ENCODE data around the gene SYT7. TPM values are rescaled to one million over a fixed set of nuclear protein-coding genes. Genes with fewer than 3 reads are reported as not detected.

The SYT7 gene
- total and polyA plus RNA-seq, 2 of the 4 experiments (the other 2 are of a cell fraction), result under 0.01 to 0.19 TPM

DNA sequence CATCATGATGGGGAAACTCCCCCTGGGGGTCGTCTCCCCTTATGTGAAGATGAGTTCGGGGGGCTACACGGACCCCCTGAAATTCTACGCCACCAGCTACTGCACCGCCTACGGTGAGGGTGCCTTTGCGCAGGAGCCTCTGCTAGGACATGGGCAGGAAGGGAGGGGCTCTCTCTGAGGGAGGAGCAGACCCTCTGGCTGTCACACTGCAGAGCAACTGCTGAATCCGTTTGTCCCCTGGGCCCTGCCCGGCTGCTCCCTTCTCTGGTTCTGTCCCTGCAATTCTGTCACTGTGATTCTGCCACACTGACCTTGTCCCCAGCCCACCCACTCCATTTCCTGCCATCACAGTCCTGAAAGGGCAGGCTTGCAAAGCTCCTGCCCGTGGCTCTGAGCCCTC, 99.1 kb downstream of the SYT7 start:
- no peak overlapping the region for H3K27ac ChIP-seq (ENCODE audit: insufficient read depth, low read length)
- H2BK120ac ChIP-seq (ENCODE audit: low read depth, low read length), result no peak overlapping the region
- no peaks in the 10 kb centered on the region for H3K36me3 ChIP-seq (ENCODE audit: control insufficient read depth, insufficient read depth, low read length)
- no peak overlapping the region for H3K4me3 ChIP-seq (ENCODE audit: insufficient read depth, low read depth, low read length)
- DNase-seq, result no peak
- no peaks in the 10 kb centered on the region for H3K4me1 ChIP-seq (ENCODE audit: control insufficient read depth, insufficient read depth, low read length)
- H3K9me1 ChIP-seq (ENCODE audit: insufficient read depth, low read length), result no peaks in the 10 kb centered on the region
- intact Hi-C loops (cut with micrococcal nuclease), result loop anchor here (1.0 kb wide), 1 partner anchor 35 kb away; no protein-coding TSS in a partner anchor
- no peak overlapping the region for H3K9ac ChIP-seq (ENCODE audit: low read depth, low read length)
- no peak overlapping the region for H3K18ac ChIP-seq (ENCODE audit: low read depth, low read length)
- in situ Hi-C loops (cut with MboI; ENCODE audit: low sequenced_read_pairs), result no loop called here
- H3K23ac ChIP-seq (ENCODE audit: low read depth, low read length), result no peak overlapping the region
- WGBS, 2 experiments (ENCODE audit: extremely low coverage in 2 of 2, insufficient read length in 1 of 2), result 40% methylated on average over 2 of the region's 10 CpGs; no CpG with 5 or more reads in 1 of the 2 experiments
- H3K56ac ChIP-seq (ENCODE audit: extremely low read depth, insufficient read depth, low read length), result no peak overlapping the region
- H2BK15ac ChIP-seq (ENCODE audit: low read depth, low read length), result no peak overlapping the region
- peaks cover 23% of the 10 kb centered on the region; the same call in 1 of the 2 replicates for H3K27me3 ChIP-seq (ENCODE audit: control insufficient read depth, insufficient read depth, low read length)
- no peaks in the 10 kb centered on the region for H3K79me1 ChIP-seq (ENCODE audit: low read depth in 1 of 2, low read length in 2 of 2)
- H3K4me2 ChIP-seq (ENCODE audit: low read depth, low read length), result no peak overlapping the region
- ATAC-seq (ENCODE audit: low read depth), result no peak
- H3K4ac ChIP-seq (ENCODE audit: low read depth, low read length), result no peak overlapping the region
- H2AFZ ChIP-seq (replicated peaks; ENCODE audit: low read length, poor library complexity), result no peak overlapping the region
- no TSS peak for BruUV-seq (replicated peaks)
- dilution Hi-C loops (cut with HindIII; ENCODE audit: low sequenced_read_pairs, unreplicated experiment), result no loop called here
- ChIA-PET CTCF (interaction anchor here (1.1 to 1.6 kb wide), 2 partner anchors 35 to 73 kb away, joined by 3 to 8 read pairs; no protein-coding TSS in a partner anchor), POLR2A (ENCODE audit: unreplicated experiment) (no interaction called here)
- H4K91ac ChIP-seq (ENCODE audit: insufficient read depth, low read depth, low read length), result no peak overlapping the region
- H2AK9ac ChIP-seq (replicated peaks; ENCODE audit: low read depth, low read length, poor library complexity), result no peak overlapping the region
- no peak overlapping the region for H2BK5ac ChIP-seq (ENCODE audit: low read depth, low read length, poor library complexity, severe bottlenecking)
- no peak overlapping the region for H4K8ac ChIP-seq (ENCODE audit: low read depth in 2 of 2, low read length in 2 of 2)
- H4K5ac ChIP-seq (ENCODE audit: low read depth, low read length), result no peak overlapping the region
- H2BK20ac ChIP-seq (ENCODE audit: low read depth, low read length), result no peak overlapping the region
- TF ChIP-seq NFE2L2 (IDR thresholded peaks at IDR 0.05; ENCODE audit: low read depth, low read length), result no peak
- TF ChIP-seq BHLHE40 (IDR thresholded peaks at IDR 0.05; ENCODE audit: low read depth, low read length), result no peak
- no peak for TF ChIP-seq MAFK (IDR thresholded peaks at IDR 0.05; ENCODE audit: low read depth, low read length)
- no peak for TF ChIP-seq SMC3 (IDR thresholded peaks at IDR 0.05; ENCODE audit: low read depth, low read length)
- TF ChIP-seq MAZ (IDR thresholded peaks at IDR 0.05; ENCODE audit: borderline replicate concordance, low read depth, low read length), result no peak
- no peak for TF ChIP-seq MXI1 (IDR thresholded peaks at IDR 0.05; ENCODE audit: borderline replicate concordance, low read depth, low read length)
- TF ChIP-seq ELK1 (IDR thresholded peaks at IDR 0.05; ENCODE audit: borderline replicate concordance, low read depth, low read length), result no peak
- TF ChIP-seq, protein P1, sequence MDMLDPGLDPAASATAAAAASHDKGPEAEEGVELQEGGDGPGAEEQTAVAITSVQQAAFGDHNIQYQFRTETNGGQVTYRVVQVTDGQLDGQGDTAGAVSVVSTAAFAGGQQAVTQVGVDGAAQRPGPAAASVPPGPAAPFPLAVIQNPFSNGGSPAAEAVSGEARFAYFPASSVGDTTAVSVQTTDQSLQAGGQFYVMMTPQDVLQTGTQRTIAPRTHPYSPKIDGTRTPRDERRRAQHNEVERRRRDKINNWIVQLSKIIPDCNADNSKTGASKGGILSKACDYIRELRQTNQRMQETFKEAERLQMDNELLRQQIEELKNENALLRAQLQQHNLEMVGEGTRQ (IDR thresholded peaks at IDR 0.05; ENCODE audit: low read depth, low read length), result no peak
- TF ChIP-seq RFX5 (IDR thresholded peaks at IDR 0.05; ENCODE audit: low read depth, low read length), result no peak
- no peak for TF ChIP-seq POLR2A (IDR thresholded peaks at IDR 0.05; ENCODE audit: low read depth, low read length)
- no peak for TF ChIP-seq CEBPB (IDR thresholded peaks at IDR 0.05; ENCODE audit: low read depth, low read length)
- no peak for TF ChIP-seq CHD1 (IDR thresholded peaks at IDR 0.05; ENCODE audit: low read depth, low read length)
- no peak for TF ChIP-seq RCOR1 (IDR thresholded peaks at IDR 0.05; ENCODE audit: insufficient replicate concordance, low read length)
- TF ChIP-seq CTCF (conservative IDR thresholded peaks at IDR 0.05; ENCODE audit: low read depth, low read length), result no peak
- no peak overlapping the region for H3K14ac ChIP-seq (replicated peaks; ENCODE audit: low read depth, low read length)
- H4K20me1 ChIP-seq (ENCODE audit: insufficient read depth, low read length), result no peaks in the 10 kb centered on the region
- H3K9me3 ChIP-seq (ENCODE audit: control insufficient read depth, insufficient read depth, low read length), result no peaks in the 10 kb centered on the region
- no peak overlapping the region for H2AK5ac ChIP-seq (ENCODE audit: low read depth, low read length)

Data from IMR-90 (cell line).